Adrenal gland (tissue), 5 donors: ENCODE measurements around the gene KIF22.

Experiments used
- POLR2A ChIP-seq, 2 donors: fragments of 450-650 bp; IDR thresholded peaks; one replicate each; pipeline ENCODE4 v1.6.1; 2017; ENCODE audit warnings: antibody characterized with exemption in 2 of 2, mild to moderate bottlenecking in 2 of 2, moderate library complexity in 1 of 2
- TF ChIP-seq, protein P1 (sequence below), 6 experiments: fragments of 450-650 bp in 4 of 6; fragments of 200-600 bp in 2 of 6; sonication (generic) in 1 of 6; IDR thresholded peaks; 1 replicate in 5 of 6; 2 replicates in 1 of 6; pipeline versions ENCODE4 v1.5.1 to v1.8.0; 2016 to 2021; ENCODE audit warnings: antibody characterized with exemption in 6 of 6, mild to moderate bottlenecking in 2 of 6, moderate library complexity in 1 of 6
- donor health status: DM: no; HTN: no; CAD: no.

DNA sequence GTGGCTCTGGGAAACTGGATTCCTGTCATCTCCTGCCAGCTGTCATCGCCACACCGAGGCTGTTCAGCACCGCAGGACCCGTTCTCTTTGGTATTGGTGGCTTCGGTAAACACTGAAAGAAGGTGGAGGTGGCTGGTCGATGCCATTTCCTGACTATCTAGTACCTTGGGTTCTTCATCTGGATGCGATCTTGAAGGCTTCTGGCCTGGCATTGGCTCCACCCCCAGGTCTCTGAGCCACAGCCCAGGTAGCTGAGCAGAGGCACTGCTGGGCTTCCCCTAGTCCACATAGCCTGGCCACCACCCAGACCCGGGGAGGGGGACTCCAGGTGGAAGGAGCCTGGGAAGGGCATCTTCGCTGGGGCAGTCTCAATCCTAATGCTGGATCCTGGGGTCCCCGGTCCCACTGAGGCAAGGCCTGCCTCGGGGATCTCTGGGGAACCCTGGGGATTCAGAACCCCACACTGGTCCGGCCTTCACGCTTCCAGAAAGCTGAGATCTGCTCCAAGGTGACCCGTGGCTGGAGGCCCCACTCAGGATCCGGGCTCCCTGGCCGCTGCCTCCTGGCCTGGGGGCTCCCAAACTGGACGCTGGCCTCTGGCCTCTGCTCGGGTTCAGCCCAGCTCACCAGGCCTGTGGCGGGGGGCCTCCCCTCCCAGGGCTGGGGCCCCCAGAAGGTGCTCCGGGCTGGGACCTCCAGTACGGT, 46.6 kb upstream of the KIF22 start:
- TF ChIP-seq, protein P1, sequence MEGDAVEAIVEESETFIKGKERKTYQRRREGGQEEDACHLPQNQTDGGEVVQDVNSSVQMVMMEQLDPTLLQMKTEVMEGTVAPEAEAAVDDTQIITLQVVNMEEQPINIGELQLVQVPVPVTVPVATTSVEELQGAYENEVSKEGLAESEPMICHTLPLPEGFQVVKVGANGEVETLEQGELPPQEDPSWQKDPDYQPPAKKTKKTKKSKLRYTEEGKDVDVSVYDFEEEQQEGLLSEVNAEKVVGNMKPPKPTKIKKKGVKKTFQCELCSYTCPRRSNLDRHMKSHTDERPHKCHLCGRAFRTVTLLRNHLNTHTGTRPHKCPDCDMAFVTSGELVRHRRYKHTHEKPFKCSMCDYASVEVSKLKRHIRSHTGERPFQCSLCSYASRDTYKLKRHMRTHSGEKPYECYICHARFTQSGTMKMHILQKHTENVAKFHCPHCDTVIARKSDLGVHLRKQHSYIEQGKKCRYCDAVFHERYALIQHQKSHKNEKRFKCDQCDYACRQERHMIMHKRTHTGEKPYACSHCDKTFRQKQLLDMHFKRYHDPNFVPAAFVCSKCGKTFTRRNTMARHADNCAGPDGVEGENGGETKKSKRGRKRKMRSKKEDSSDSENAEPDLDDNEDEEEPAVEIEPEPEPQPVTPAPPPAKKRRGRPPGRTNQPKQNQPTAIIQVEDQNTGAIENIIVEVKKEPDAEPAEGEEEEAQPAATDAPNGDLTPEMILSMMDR (IDR thresholded peaks at IDR 0.05), result no peak
- no peak for TF ChIP-seq POLR2A (IDR thresholded peaks at IDR 0.05)
